GM23338 (cell line): ENCODE results near the gene LYRM7. TPM values are rescaled to one million over a fixed set of nuclear protein-coding genes. Genes with fewer than 3 reads are reported as not detected.

ENCODE experiments used
- ATAC-seq: fragments of 200-7000 bp; cut with Tn5 transposase; 3 replicates; pipeline ENCODE4 v1.9.1; 2020
- DNase-seq: peaks from one replicate; pipeline ENCODE4 v3.0.0-alpha.2; 2015; ENCODE audit warnings: low spot score
- H2AFZ ChIP-seq: fragments of 200-600 bp; sonication (generic); 2 replicates; pipeline ENCODE4 v1.8.0; 2016; ENCODE audit warnings: antibody characterized with exemption, mild to moderate bottlenecking, moderate library complexity
- H3F3A ChIP-seq: fragments of 200-600 bp; sonication (generic); replicated peaks from 2 replicates; pipeline ENCODE4 v1.8.0; 2017; ENCODE audit warnings: antibody characterized with exemption, mixed run types, low read depth
- H3K27ac ChIP-seq: fragments of 200-600 bp; sonication (generic); 2 replicates; pipeline ENCODE4 v1.6.1; 2016; ENCODE audit warnings: low read depth
- H3K27me3 ChIP-seq: fragments of 200-600 bp; sonication (generic); 2 replicates; pipeline ENCODE4 v1.8.0; 2016; ENCODE audit warnings: mild to moderate bottlenecking, mixed run types, moderate library complexity; ENCODE audit not compliant: insufficient read depth
- H3K36me3 ChIP-seq: fragments of 200-600 bp; sonication (generic); 2 replicates; pipeline ENCODE4 v1.8.0; 2016; ENCODE audit warnings: mild to moderate bottlenecking; ENCODE audit not compliant: insufficient read depth
- H3K4me1 ChIP-seq: fragments of 200-600 bp; sonication (generic); 2 replicates; pipeline ENCODE4 v1.8.0; 2016; ENCODE audit warnings: mild to moderate bottlenecking, moderate library complexity; ENCODE audit not compliant: insufficient read depth
- H3K4me2 ChIP-seq: fragments of 200-600 bp; sonication (generic); 2 replicates; pipeline ENCODE4 v1.7.1; 2017; ENCODE audit warnings: mixed run types
- H3K4me3 ChIP-seq: fragments of 200-600 bp; sonication (generic); 2 replicates; pipeline ENCODE4 v1.6.1; 2016; ENCODE audit warnings: mixed run types
- H3K79me2 ChIP-seq: fragments of 200-600 bp; sonication (generic); replicated peaks from 2 replicates; pipeline ENCODE4 v1.8.0; 2017; ENCODE audit warnings: mild to moderate bottlenecking; ENCODE audit not compliant: insufficient read depth
- H3K9me2 ChIP-seq: fragments of 200-600 bp; sonication (generic); 2 replicates; pipeline ENCODE4 v1.8.0; 2017; ENCODE audit not compliant: insufficient read depth
- H4K20me1 ChIP-seq: fragments of 200-600 bp; sonication (generic); replicated peaks from 2 replicates; pipeline ENCODE4 v1.8.0; 2017; ENCODE audit warnings: mild to moderate bottlenecking; ENCODE audit not compliant: insufficient read depth
- H3K27ac Mint-ChIP-seq: 2 replicates; pipeline ENCODE4 v1.8.0; 2020; ENCODE audit warnings: inconsistent platforms, mild to moderate bottlenecking, moderate library complexity, mixed read lengths
- H3K27me3 Mint-ChIP-seq: 3 replicates; pipeline ENCODE4 v1.8.0; 2022; ENCODE audit warnings: low read depth, mild to moderate bottlenecking, moderate library complexity, mixed read lengths, inconsistent platforms; ENCODE audit not compliant: insufficient read depth, poor library complexity
- H3K36me3 Mint-ChIP-seq: 3 replicates; pipeline ENCODE4 v1.8.0; 2021; ENCODE audit warnings: low read depth, mild to moderate bottlenecking, inconsistent platforms, moderate library complexity, mixed read lengths
- H3K4me1 Mint-ChIP-seq: 3 replicates; pipeline ENCODE4 v1.8.0; 2020; ENCODE audit warnings: mild to moderate bottlenecking, inconsistent platforms, mixed read lengths
- H3K4me3 Mint-ChIP-seq: 3 replicates; pipeline ENCODE4 v1.8.0; 2021; ENCODE audit warnings: moderate library complexity, mild to moderate bottlenecking, inconsistent platforms, mixed read lengths
- H3K9me3 Mint-ChIP-seq: 3 replicates; pipeline ENCODE4 v1.8.0; 2020; ENCODE audit warnings: moderate library complexity, mild to moderate bottlenecking, inconsistent platforms, mixed read lengths
- CREB1 ChIP-seq: fragments of 250-450 bp; sonication (Bioruptor Pico); IDR thresholded peaks from 2 replicates; pipeline ENCODE4 v1.5.0; 2020; ENCODE audit warnings: low read depth, mild to moderate bottlenecking, moderate library complexity
- CTCF ChIP-seq, 2 experiments: fragments of 200-600 bp in 1 of 2; sonication (generic) in 1 of 2; conservative IDR thresholded peaks; 2 replicates each; pipeline versions ENCODE4 v1.5.1 to v1.6.1; 2016 to 2017; ENCODE audit warnings: antibody characterized with exemption in 2 of 2, low read depth in 2 of 2, mild to moderate bottlenecking in 2 of 2, moderate library complexity in 1 of 2
- ETS1 ChIP-seq: IDR thresholded peaks from 2 replicates; pipeline ENCODE4 v1.6.1; 2016; ENCODE audit warnings: antibody characterized with exemption
- EZH2 ChIP-seq: fragments of 200-600 bp; sonication (generic); IDR thresholded peaks from one replicate; pipeline ENCODE4 v1.8.0; 2017; ENCODE audit warnings: antibody characterized with exemption, mild to moderate bottlenecking, low read depth; ENCODE audit not compliant: unreplicated experiment
- EZH2phosphoT487 ChIP-seq: fragments of 200-600 bp; sonication (generic); IDR thresholded peaks from one replicate; pipeline ENCODE4 v1.8.1; 2018; ENCODE audit warnings: antibody characterized with exemption; ENCODE audit not compliant: unreplicated experiment
- JUNB ChIP-seq: IDR thresholded peaks from one replicate; pipeline ENCODE4 v1.6.1; 2016; ENCODE audit warnings: antibody characterized with exemption; ENCODE audit not compliant: unreplicated experiment
- NANOG ChIP-seq: IDR thresholded peaks from 2 replicates; pipeline ENCODE4 v1.6.1; 2016; ENCODE audit warnings: antibody characterized with exemption, borderline replicate concordance
- POLR2AphosphoS5 ChIP-seq: IDR thresholded peaks from 2 replicates; pipeline ENCODE4 v1.6.1; 2016; ENCODE audit warnings: antibody characterized with exemption, low read depth
- STAT1 ChIP-seq: IDR thresholded peaks from one replicate; pipeline ENCODE4 v1.6.1; 2016; ENCODE audit warnings: antibody characterized with exemption; ENCODE audit not compliant: unreplicated experiment
- ZNF114 ChIP-seq: fragments of 250-450 bp; sonication (Bioruptor Pico); IDR thresholded peaks from 2 replicates; pipeline ENCODE4 v1.5.0; 2020; ENCODE audit warnings: mild to moderate bottlenecking, moderate library complexity
- ZNF331 ChIP-seq: fragments of 250-450 bp; sonication (Bioruptor Pico); IDR thresholded peaks from 2 replicates; pipeline ENCODE4 v1.5.0; 2020; ENCODE audit warnings: low read depth, mild to moderate bottlenecking, moderate library complexity
- ZNF462 ChIP-seq: fragments of 250-450 bp; sonication (Bioruptor Pico); IDR thresholded peaks from 2 replicates; pipeline ENCODE4 v1.5.0; 2020; ENCODE audit warnings: mild to moderate bottlenecking, moderate library complexity
- polyA plus RNA-seq: library from polyadenylated mRNA; unstranded; fragments of >200 nt; fragmentation: Nextera tagmentation; extraction: Ambion mirVana; gene quantifications from 2 replicates; pipeline ENCODE4 v1.2.1, GENCODE V29; 2016
- total RNA-seq: library from RNA; depleted of rRNA; stranded (reverse); fragments of >200 nt; shearing (Covaris generic); gene quantifications from 2 replicates; pipeline ENCODE4 v1.2.3, GENCODE V29; 2014
- TF ChIP-seq, protein P1 (sequence below): IDR thresholded peaks from one replicate; pipeline ENCODE4 v1.6.1; 2018; ENCODE audit warnings: antibody characterized with exemption; ENCODE audit not compliant: unreplicated experiment

LYRM7 gene
- total and polyA plus RNA-seq, 2 experiments from 2014 or later, result 11.3 to 34.8 TPM

GRCh38 chr5:131204964-131205363 lies 34.2 kb downstream of the LYRM7 start:
- no peak for DNase-seq
- Histone ChIP-seq H4K20me1 (no peaks in the 10 kb centered on the region), H3K4me2 (no peak overlapping the region), H3K27me3 (no peaks in the 10 kb centered on the region), H3K4me1 (peaks cover 5% of the 10 kb centered on the region; the same call in 1 of the 2 replicates), H3K4me3 (no peak overlapping the region), H3K27ac (no peak overlapping the region), H3F3A (no peaks in the 10 kb centered on the region), H2AFZ (no peak overlapping the region), H3K79me2 (no peaks in the 10 kb centered on the region), H3K36me3 (no peaks in the 10 kb centered on the region), H3K9me2 (no peaks in the 10 kb centered on the region)
- no peak overlapping the region for H3K4me3 Mint-ChIP-seq
- peaks cover 6% of the 10 kb centered on the region for H3K27me3 Mint-ChIP-seq
- no peaks in the 10 kb centered on the region for H3K9me3 Mint-ChIP-seq
- no peak for ATAC-seq
- H3K36me3 Mint-ChIP-seq, result no peaks in the 10 kb centered on the region
- no peak overlapping the region for H3K27ac Mint-ChIP-seq
- peaks cover 14% of the 10 kb centered on the region; the same call in 2 of the 3 replicates for H3K4me1 Mint-ChIP-seq
- no peak for TF ChIP-seq ZNF462 (CRISPR knock-in tag)
- no peak for TF ChIP-seq JUNB
- no peak for TF ChIP-seq CTCF (conservative IDR thresholded peaks at IDR 0.05; ENCODE audit: low read depth in 2 of 2)
- TF ChIP-seq, protein P1, sequence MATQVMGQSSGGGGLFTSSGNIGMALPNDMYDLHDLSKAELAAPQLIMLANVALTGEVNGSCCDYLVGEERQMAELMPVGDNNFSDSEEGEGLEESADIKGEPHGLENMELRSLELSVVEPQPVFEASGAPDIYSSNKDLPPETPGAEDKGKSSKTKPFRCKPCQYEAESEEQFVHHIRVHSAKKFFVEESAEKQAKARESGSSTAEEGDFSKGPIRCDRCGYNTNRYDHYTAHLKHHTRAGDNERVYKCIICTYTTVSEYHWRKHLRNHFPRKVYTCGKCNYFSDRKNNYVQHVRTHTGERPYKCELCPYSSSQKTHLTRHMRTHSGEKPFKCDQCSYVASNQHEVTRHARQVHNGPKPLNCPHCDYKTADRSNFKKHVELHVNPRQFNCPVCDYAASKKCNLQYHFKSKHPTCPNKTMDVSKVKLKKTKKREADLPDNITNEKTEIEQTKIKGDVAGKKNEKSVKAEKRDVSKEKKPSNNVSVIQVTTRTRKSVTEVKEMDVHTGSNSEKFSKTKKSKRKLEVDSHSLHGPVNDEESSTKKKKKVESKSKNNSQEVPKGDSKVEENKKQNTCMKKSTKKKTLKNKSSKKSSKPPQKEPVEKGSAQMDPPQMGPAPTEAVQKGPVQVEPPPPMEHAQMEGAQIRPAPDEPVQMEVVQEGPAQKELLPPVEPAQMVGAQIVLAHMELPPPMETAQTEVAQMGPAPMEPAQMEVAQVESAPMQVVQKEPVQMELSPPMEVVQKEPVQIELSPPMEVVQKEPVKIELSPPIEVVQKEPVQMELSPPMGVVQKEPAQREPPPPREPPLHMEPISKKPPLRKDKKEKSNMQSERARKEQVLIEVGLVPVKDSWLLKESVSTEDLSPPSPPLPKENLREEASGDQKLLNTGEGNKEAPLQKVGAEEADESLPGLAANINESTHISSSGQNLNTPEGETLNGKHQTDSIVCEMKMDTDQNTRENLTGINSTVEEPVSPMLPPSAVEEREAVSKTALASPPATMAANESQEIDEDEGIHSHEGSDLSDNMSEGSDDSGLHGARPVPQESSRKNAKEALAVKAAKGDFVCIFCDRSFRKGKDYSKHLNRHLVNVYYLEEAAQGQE, result no peak
- TF ChIP-seq ZNF114 (CRISPR knock-in tag), result no peak
- no peak for TF ChIP-seq EZH2
- TF ChIP-seq CREB1 (CRISPR knock-in tag), result no peak
- TF ChIP-seq STAT1, result no peak
- no peak for TF ChIP-seq NANOG
- no peak for TF ChIP-seq ETS1
- TF ChIP-seq ZNF331, result no peak
- no peak for TF ChIP-seq EZH2phosphoT487
- TF ChIP-seq POLR2AphosphoS5, result no peak
